HepG2 (cell line): ENCODE measurements around the gene CACNA1G. TPM values are rescaled to one million over a fixed set of nuclear protein-coding genes. Genes with fewer than 3 reads are reported as not detected.

Source experiments
- ARID2 ChIP-seq: sonication (generic); formaldehyde crosslinking; IDR thresholded peaks from 2 replicates; pipeline ENCODE4 v1.8.1; 2022; ENCODE audit warnings: mild to moderate bottlenecking, missing genetic modification reagents, borderline replicate concordance
- EED ChIP-seq: sonication (generic); formaldehyde crosslinking; IDR thresholded peaks from 2 replicates; pipeline ENCODE4 v1.5.0; 2020; ENCODE audit warnings: mild to moderate bottlenecking, missing genetic modification reagents
- MLLT10 ChIP-seq: sonication (generic); formaldehyde crosslinking; IDR thresholded peaks from 2 replicates; pipeline ENCODE4 v1.4.0; 2020; ENCODE audit warnings: missing genetic modification reagents
- NFE2L1 ChIP-seq: sonication (generic); formaldehyde crosslinking; IDR thresholded peaks from 2 replicates; pipeline ENCODE4 v1.4.0; 2020; ENCODE audit warnings: missing genetic modification reagents, mild to moderate bottlenecking, borderline replicate concordance
- RFX3 ChIP-seq: IDR thresholded peaks from 2 replicates; pipeline ENCODE4 v1.6.1; 2016; ENCODE audit warnings: missing biosample characterization, missing genetic modification reagents
- SRSF9 ChIP-seq: fragments of 200-400 bp; formaldehyde crosslinking; IDR thresholded peaks from 2 replicates; pipeline ENCODE4 v1.6.1; 2018; ENCODE audit warnings: borderline replicate concordance, mild to moderate bottlenecking, low read depth, low read length; ENCODE audit not compliant: insufficient read depth, poor library complexity, severe bottlenecking
- TBX2 ChIP-seq: sonication (generic); formaldehyde crosslinking; IDR thresholded peaks from 2 replicates; pipeline ENCODE4 v1.5.0; 2020; ENCODE audit warnings: missing genetic modification reagents, mild to moderate bottlenecking, borderline replicate concordance
- THAP11 ChIP-seq: IDR thresholded peaks from 2 replicates; pipeline ENCODE4 v1.6.1; 2016; ENCODE audit warnings: missing biosample characterization, missing genetic modification reagents
- XBP1 ChIP-seq: sonication (generic); formaldehyde crosslinking; IDR thresholded peaks from 2 replicates; pipeline ENCODE4 v1.5.0; 2020; ENCODE audit warnings: missing genetic modification reagents
- ZIK1 ChIP-seq: sonication (generic); formaldehyde crosslinking; IDR thresholded peaks from 2 replicates; pipeline ENCODE4 v1.5.0; 2020; ENCODE audit warnings: mild to moderate bottlenecking, low read depth, missing genetic modification reagents, borderline replicate concordance
- ZNF256 ChIP-seq: sonication (generic); formaldehyde crosslinking; conservative IDR thresholded peaks from 2 replicates; pipeline ENCODE4 v1.4.0; 2020; ENCODE audit warnings: missing genetic modification reagents
- ZNF382 ChIP-seq: sonication (generic); formaldehyde crosslinking; IDR thresholded peaks from 2 replicates; pipeline ENCODE4 v1.5.0; 2020; ENCODE audit warnings: missing genetic modification reagents, mild to moderate bottlenecking, borderline replicate concordance
- ZNF510 ChIP-seq: sonication (generic); formaldehyde crosslinking; IDR thresholded peaks from 2 replicates; pipeline ENCODE4 v1.4.0; 2020; ENCODE audit warnings: low read depth, mild to moderate bottlenecking, missing genetic modification reagents
- ZNF543 ChIP-seq: sonication (generic); formaldehyde crosslinking; IDR thresholded peaks from 2 replicates; pipeline ENCODE4 v1.4.0; 2020; ENCODE audit warnings: mild to moderate bottlenecking, missing genetic modification reagents
- ZNF709 ChIP-seq: sonication (generic); formaldehyde crosslinking; IDR thresholded peaks from 2 replicates; pipeline ENCODE4 v1.5.0; 2020; ENCODE audit warnings: mild to moderate bottlenecking, missing genetic modification reagents
- polyA plus RNA-seq, 8 experiments: library from polyadenylated mRNA; depleted of rRNA in 3 of 8; stranded (reverse) in 7 of 8; unstranded in 1 of 8; fragments of >200 nt; fragmentation: Illumina TruSeq in 4 of 8; extraction: Trizol in 4 of 8; gene quantifications; 2 replicates each; pipeline versions ENCODE4 v1.2.1 to v1.2.3, GENCODE V29; 2011 to 2016; ENCODE audit warnings: low read depth in 4 of 8, missing spikeins in 1 of 8, mixed read lengths in 1 of 8; ENCODE audit not compliant: insufficient read depth in 1 of 8
- total RNA-seq, 5 experiments: library from RNA; depleted of rRNA; stranded (reverse); fragments of >200 nt; fragmentation: Illumina TruSeq; extraction: Trizol; gene quantifications; 2 replicates each; pipeline ENCODE4 v1.2.3, GENCODE V29; 2016; ENCODE audit warnings: low read depth in 1 of 5
- TF ChIP-seq, protein P1 (sequence below): sonication (generic); formaldehyde crosslinking; IDR thresholded peaks from 2 replicates; pipeline ENCODE4 v1.5.0; 2020; ENCODE audit warnings: missing genetic modification reagents, mild to moderate bottlenecking, borderline replicate concordance
- TF ChIP-seq, protein P2 (sequence below): sonication (generic); formaldehyde crosslinking; IDR thresholded peaks from 2 replicates; pipeline ENCODE4 v1.4.0; 2020; ENCODE audit warnings: missing genetic modification reagents
- TF ChIP-seq, protein P3 (sequence below): sonication (generic); formaldehyde crosslinking; IDR thresholded peaks from 2 replicates; pipeline ENCODE4 v1.4.0; 2020; ENCODE audit warnings: missing genetic modification reagents, mild to moderate bottlenecking, borderline replicate concordance
- TF ChIP-seq, protein P4 (sequence below): sonication (generic); formaldehyde crosslinking; IDR thresholded peaks from 2 replicates; pipeline ENCODE4 v1.5.1; 2020; ENCODE audit warnings: mild to moderate bottlenecking, missing genetic modification reagents, moderate library complexity
- TF ChIP-seq, protein P5 (sequence below): sonication (generic); formaldehyde crosslinking; IDR thresholded peaks from 2 replicates; pipeline ENCODE4 v1.4.0; 2020; ENCODE audit warnings: missing genetic modification reagents, low read depth, mild to moderate bottlenecking, borderline replicate concordance
- TF ChIP-seq, protein P6 (sequence below): sonication (generic); formaldehyde crosslinking; conservative IDR thresholded peaks from 2 replicates; pipeline ENCODE4 v1.4.0; 2020; ENCODE audit warnings: missing genetic modification reagents

Gene CACNA1G
- total and polyA plus RNA-seq, 2 of the 13 experiments (the other 11 are each of a cell fraction or from before 2014, with no cell fraction given): 0.02 TPM; not detected in 1

DNA sequence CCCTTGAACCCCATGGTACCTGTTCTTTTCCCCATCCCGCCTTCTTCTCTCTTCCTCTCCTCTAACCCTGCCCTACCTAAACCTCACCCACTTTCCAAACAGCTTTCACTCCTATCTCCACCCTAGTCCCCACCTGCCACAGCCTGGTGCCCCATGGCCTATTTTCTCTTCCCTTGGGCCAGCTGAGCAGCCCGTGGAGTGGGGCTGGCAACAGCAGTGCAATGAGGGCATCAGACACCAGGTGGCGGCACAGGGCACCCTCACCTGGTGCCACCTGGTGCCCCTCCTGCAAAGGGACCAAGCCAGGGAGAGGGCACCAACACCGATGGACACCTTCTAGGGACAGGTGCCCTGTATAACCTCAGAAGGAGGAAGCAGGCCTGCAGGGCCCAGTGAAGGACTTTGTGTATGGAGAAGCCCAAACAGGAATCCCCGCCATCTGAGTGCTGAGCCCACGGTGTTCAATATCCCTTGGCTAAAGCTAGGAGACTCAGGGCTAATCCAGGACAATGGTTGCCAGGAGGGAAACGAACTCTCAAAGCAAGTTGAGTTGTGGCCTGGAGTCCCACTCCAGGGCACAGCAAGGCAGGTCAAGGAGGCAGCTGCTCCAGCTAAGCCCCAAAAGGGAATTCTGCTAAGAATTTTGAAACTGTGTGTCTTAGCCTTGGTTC lies 70.1 kb downstream of the CACNA1G start (continued):
- TF ChIP-seq, protein P1, sequence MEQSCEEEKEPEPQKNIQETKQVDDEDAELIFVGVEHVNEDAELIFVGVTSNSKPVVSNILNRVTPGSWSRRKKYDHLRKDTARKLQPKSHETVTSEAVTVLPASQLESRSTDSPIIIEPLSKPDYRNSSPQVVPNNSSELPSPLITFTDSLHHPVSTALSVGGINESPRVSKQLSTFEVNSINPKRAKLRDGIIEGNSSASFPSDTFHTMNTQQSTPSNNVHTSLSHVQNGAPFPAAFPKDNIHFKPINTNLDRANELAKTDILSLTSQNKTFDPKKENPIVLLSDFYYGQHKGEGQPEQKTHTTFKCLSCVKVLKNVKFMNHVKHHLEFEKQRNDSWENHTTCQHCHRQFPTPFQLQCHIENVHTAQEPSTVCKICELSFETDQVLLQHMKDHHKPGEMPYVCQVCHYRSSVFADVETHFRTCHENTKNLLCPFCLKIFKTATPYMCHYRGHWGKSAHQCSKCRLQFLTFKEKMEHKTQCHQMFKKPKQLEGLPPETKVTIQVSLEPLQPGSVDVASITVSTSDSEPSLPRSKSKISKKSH (CRISPR knock-in tag): no peak
- TF ChIP-seq ZNF709 (CRISPR knock-in tag) (no peak), ZNF543 (CRISPR knock-in tag) (peak; percentile 56; the same call in 1 of the 2 replicates), ARID2 (CRISPR knock-in tag) (no peak), ZNF510 (no peak), TBX2 (no peak), ZNF256 (CRISPR knock-in tag) (no peak), MLLT10 (no peak), XBP1 (no peak), RFX3 (CRISPR knock-in tag) (no peak), EED (no peak), ZIK1 (CRISPR knock-in tag) (no peak; the same call in 1 of the 2 replicates), NFE2L1 (CRISPR knock-in tag) (no peak), SRSF9 (no peak), THAP11 (CRISPR knock-in tag) (no peak), ZNF382 (CRISPR knock-in tag) (no peak)
- TF ChIP-seq, protein P2, sequence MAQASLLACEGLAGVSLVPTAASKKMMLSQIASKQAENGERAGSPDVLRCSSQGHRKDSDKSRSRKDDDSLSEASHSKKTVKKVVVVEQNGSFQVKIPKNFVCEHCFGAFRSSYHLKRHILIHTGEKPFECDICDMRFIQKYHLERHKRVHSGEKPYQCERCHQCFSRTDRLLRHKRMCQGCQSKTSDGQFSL (CRISPR knock-in tag): no peak
- TF ChIP-seq, protein P3, sequence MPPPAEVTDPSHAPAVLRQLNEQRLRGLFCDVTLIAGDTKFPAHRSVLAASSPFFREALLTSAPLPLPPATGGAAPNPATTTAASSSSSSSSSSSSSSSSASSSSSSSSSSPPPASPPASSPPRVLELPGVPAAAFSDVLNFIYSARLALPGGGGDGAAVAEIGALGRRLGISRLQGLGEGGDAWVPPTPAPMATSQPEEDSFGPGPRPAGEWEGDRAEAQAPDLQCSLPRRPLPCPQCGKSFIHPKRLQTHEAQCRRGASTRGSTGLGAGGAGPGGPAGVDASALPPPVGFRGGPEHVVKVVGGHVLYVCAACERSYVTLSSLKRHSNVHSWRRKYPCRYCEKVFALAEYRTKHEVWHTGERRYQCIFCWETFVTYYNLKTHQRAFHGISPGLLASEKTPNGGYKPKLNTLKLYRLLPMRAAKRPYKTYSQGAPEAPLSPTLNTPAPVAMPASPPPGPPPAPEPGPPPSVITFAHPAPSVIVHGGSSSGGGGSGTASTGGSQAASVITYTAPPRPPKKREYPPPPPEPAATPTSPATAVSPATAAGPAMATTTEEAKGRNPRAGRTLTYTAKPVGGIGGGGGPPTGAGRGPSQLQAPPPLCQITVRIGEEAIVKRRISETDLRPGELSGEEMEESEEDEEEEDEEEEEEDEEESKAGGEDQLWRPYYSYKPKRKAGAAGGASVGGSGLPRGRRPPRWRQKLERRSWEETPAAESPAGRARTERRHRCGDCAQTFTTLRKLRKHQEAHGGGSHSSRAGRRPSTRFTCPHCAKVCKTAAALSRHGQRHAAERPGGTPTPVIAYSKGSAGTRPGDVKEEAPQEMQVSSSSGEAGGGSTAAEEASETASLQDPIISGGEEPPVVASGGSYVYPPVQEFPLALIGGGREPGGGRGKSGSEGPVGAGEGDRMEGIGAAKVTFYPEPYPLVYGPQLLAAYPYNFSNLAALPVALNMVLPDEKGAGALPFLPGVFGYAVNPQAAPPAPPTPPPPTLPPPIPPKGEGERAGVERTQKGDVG (CRISPR knock-in tag): peak; percentile 44; the same call in 1 of the 2 replicates
- TF ChIP-seq, protein P4, sequence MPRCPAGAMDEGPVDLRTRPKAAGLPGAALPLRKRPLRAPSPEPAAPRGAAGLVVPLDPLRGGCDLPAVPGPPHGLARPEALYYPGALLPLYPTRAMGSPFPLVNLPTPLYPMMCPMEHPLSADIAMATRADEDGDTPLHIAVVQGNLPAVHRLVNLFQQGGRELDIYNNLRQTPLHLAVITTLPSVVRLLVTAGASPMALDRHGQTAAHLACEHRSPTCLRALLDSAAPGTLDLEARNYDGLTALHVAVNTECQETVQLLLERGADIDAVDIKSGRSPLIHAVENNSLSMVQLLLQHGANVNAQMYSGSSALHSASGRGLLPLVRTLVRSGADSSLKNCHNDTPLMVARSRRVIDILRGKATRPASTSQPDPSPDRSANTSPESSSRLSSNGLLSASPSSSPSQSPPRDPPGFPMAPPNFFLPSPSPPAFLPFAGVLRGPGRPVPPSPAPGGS: no peak
- TF ChIP-seq, protein P5, sequence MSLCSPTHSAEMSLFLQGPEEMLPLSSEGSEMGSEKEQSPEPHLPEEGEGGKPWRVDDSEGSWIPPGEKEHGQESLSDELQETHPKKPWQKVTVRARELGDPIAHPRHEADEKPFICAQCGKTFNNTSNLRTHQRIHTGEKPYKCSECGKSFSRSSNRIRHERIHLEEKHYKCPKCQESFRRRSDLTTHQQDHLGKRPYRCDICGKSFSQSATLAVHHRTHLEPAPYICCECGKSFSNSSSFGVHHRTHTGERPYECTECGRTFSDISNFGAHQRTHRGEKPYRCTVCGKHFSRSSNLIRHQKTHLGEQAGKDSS (CRISPR knock-in tag): peak; percentile 41; the same call in 1 of the 2 replicates
- TF ChIP-seq, protein P6, sequence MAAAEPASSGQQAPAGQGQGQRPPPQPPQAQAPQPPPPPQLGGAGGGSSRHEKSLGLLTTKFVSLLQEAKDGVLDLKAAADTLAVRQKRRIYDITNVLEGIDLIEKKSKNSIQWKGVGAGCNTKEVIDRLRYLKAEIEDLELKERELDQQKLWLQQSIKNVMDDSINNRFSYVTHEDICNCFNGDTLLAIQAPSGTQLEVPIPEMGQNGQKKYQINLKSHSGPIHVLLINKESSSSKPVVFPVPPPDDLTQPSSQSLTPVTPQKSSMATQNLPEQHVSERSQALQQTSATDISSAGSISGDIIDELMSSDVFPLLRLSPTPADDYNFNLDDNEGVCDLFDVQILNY (CRISPR knock-in tag): no peak
